GM18508 (cell line): ENCODE measurements around the gene SPG7.

Experiments used
- ATAC-seq: cut with Tn5 transposase; IDR thresholded peaks from one replicate; pipeline ENCODE4 v1.9.1; 2021; ENCODE audit warnings: moderate number of reproducible peaks; ENCODE audit not compliant: insufficient read depth, unreplicated experiment

Gene SPG7

GRCh38 chr16:89545044-89545830 lies 37.0 kb downstream of the SPG7 start:
- ATAC-seq = no peak

DNA sequence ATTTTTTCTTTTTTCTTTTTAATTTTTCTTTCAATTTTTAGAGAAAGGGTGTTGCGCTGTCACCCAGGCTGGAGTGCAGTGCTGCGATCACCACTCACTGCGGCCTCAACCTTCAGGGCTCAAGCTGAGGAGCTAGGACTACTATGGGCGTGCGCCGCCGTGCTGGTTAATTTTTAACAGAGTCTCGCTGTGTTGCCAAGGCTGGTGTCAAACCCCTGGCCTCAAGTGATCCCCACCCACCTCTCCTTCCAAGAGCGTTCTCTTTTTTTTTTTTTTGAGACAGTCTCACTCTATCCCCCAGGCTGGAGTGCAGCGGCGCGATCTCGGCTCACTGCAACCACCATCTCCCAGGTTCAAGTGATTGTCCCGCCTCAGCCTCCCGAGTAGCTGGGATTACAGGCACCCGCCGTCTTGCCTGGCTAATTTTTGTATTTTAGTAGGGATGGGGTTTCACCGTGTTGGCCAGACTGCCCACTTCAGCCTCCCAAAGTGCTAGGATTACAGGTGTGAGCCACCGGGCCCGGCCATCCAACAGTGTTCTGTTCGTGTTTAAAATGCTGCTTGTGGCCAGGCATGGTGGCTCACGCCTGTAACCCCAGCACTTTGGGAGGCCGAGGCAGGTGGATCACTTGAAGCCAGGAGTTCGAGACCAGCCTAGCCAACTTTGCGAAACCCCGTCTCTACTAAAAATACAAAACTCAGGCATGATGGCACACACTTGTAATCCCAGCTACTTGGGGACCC lies 37.8 kb downstream of the SPG7 start:
- ATAC-seq = no peak

DNA sequence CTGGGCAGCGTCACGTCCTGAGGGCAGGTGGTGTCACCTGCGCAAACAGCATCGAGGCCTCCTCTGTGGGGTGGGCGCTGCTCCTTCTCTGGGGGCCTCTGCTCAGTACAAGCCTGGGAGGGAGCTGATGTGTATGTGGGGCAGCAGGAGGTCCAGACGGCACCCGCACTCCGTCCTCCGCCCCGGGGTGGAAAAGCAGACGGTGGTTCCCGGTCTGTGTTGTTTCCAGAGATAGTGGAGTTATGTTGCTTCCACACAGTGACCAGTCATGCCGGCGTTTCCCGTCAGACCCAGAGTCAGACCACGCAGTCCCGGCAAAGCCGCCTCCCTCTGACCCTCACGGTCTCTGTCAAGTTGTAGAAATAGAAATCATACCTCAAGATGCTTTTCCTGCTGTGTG lies 38.6 kb downstream of the SPG7 start:
- no peak for ATAC-seq

DNA sequence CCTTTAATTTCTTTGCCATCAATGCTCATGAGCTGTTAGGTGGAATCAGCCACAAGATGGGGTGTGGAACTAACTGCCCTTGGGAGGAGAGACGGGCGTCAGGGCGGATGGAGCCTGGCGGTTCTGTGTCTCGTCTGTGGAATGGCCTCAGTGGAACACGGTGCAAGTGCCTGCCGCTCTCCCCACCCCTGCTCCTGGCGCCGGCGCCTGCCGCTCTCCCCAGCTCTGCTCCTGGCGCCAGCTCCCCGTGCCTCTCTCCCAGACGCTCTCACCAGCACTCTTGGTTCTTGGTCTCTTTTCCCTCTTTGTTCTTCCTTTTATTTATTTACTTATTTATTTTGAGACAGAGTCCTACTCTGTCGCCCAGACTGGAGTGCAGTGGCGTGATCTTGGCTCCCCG lies 39.1 kb downstream of the SPG7 start:
- ATAC-seq = no peak

DNA sequence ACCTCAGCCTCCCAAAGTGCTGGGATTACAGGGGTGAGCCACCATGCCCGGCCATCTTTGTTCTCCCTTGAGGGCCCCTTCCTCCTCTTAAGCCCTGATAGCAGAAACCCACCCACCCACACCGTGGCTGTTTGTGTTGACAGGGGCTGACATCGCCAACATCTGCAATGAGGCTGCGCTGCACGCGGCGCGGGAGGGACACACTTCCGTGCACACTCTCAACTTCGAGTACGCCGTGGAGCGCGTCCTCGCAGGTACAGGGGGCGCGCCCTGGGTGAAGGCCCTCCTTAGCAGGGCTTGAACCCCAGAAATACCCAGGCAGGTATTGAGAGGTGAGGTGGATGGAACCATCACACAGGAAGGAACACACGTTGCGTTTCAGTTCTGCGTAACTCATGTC lies 39.7 kb downstream of the SPG7 start:
- ATAC-seq = no peak

DNA sequence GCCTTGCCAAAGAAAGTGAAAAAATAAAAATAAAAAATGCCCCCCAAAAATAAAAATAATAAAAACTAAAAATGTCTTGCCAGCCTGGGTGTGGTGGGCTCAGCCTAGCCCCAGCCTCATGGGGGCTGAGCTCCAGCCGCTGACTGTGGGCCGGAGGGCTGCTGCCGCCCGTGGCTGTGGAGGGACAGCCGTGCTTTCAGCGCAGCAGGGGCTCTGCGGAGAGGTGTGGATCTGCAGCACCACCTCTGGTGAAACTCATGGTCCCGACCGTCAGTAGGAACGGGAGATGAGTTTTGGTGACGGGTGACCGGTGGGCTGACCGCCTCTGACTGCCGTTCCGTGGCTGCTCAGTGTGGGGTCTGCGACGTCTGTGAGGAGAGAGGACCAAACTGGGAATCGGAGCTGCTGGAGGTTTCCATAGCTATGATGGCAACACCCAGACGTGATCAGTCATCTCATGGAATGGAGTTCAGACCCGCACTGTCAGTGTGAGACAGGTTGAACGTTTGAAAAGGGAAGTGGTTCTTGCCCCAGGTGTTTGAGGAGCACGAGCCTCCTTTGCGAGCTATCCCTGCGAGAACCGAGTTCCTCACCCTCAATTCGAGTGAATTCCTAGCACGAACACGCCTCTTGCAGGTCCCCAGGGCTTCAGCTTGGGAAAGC lies 40.3 kb downstream of the SPG7 start:
- ATAC-seq = no peak

- no peak for ATAC-seq
Measured at GRCh38 chr16:89549007-89549700, 41.0 kb downstream of the SPG7 start.

DNA sequence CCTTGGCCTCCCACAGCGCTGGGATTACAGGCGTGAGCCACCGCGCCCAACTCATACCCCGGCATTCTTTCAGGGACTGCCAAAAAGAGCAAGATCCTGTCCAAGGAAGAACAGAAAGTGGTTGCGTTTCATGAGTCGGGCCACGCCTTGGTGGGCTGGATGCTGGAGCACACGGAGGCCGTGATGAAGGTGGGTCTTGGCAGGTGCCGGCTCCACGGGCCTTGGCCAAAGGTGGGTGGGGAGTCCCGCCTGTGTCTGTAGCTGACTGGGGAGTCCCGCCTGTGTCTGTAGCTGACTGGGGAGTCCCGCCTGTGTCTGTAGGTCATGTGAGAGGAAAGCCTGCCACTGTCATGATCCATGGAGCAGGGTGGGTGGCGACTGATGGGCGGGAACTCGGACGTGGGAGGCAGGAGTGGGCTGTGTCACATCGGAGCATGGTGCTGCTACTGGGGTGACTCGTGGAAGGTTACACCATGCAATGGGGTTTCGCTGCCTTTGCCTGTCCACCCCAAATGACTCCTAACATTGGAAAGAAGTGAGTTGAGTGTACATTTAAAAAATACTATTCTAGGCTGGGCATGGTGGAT lies 42.3 kb downstream of the SPG7 start:
- no peak for ATAC-seq

- ATAC-seq = no peak
Measured at GRCh38 chr16:89552329-89552728, 44.1 kb downstream of the SPG7 start.

GRCh38 chr16:89552913-89553312 lies 44.7 kb downstream of the SPG7 start:
- ATAC-seq = no peak

DNA sequence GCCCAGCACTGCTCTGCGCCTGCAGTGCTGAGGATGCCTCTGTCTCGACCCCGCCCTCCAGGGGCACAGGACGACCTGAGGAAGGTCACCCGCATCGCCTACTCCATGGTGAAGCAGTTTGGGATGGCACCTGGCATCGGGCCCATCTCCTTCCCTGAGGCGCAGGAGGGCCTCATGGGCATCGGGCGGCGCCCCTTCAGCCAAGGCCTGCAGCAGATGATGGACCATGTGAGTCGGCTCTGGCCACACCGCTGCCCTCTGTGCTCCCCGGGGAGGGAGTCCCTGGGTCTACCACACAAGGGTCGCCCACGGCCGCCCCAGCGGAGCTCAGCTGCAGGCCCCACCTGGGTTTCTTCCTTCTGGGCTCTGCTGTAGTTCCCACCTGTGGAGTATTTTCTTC lies 45.5 kb downstream of the SPG7 start:
- ATAC-seq = no peak

- no peak for ATAC-seq
Measured at GRCh38 chr16:89554343-89554742, 46.1 kb downstream of the SPG7 start.

DNA sequence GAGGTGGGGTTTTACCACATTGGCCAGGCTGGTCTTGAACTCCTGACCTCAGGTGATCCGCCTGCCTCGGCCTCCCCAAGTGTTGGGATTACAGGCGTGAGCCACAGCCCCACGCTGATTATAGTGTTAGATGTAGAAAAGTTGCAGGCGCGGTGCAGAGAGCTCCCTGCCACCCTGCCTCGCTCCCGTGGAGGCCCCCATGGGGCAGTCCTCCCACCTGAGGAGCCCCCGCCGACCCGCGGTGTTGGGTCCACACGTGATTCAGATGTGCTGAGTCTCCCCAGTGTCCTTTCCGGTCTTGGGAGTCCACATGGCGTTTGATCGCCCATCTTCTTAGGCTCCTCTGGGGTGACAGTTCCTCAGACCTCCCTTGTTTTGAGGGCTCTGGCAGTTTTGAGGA lies 47.1 kb downstream of the SPG7 start:
- no peak for ATAC-seq

GRCh38 chr16:89555780-89556179 lies 47.6 kb downstream of the SPG7 start:
- ATAC-seq = no peak

- no peak for ATAC-seq
Measured at GRCh38 chr16:89556750-89557689, 48.8 kb downstream of the SPG7 start.

GRCh38 chr16:89557690-89558490 lies 49.7 kb downstream of the SPG7 start:
- ATAC-seq = no peak

GRCh38 chr16:89560378-89561141 lies 52.4 kb downstream of the SPG7 start, which contains the start of gene RPL13:
Gene RPL13 (plus strand): TSS chr16:89560682. CDS start chr16:89560960, 278 bp downstream.
- no peak for ATAC-seq
